ENCODE results near the gene CAMTA1. TPM values are rescaled to one million over a fixed set of nuclear protein-coding genes. Genes with fewer than 3 reads are reported as not detected.

The CAMTA1 gene
- total RNA-seq, 1 experiment from 2014 or later: 60.0 TPM

DNA sequence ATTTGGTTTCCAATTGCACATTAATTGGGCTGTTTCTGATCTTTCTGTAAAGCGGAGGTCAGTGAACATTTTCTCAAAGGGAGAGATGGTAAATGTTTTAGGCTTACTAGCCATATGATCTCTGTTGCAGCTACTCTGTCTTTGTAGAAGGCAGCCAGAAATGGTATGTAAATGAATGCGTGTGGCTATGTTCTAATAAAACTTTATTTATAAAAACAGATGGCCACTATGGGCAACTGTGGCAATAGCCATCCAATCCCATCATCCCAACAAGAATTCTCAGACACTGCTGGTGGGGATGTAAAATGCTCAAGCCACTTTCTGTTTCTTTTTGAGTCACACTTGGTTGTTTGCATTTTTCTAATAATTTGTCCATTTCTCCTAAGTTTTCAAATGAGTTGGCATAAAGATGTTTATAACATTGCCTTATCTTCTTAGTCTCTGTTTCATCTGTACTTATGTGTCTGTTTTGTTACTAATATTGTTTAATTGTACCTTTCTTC, 537.1 kb downstream of the CAMTA1 start:
- CTCF ChIA-PET: no interaction called here
- no peak for DNase-seq
- POLR2A ChIA-PET: no interaction called here
- Mint-ChIP-seq H3K27me3 (ENCODE audit: insufficient read depth, unreplicated experiment) (peaks cover 23% of the 10 kb centered on the region), H3K27ac (ENCODE audit: unreplicated experiment) (no peak overlapping the region), H3K4me1 (ENCODE audit: low read depth, unreplicated experiment) (no peaks in the 10 kb centered on the region), H3K4me3 (ENCODE audit: unreplicated experiment) (no peak overlapping the region), H3K9me3 (ENCODE audit: unreplicated experiment) (no peaks in the 10 kb centered on the region), H3K36me3 (ENCODE audit: insufficient read depth, unreplicated experiment) (no peaks in the 10 kb centered on the region)
- Histone ChIP-seq H3K4me3 (ENCODE audit: low read depth, low read length) (no peak overlapping the region), H3K36me3 (ENCODE audit: control insufficient read depth, insufficient read depth, low read length) (no peaks in the 10 kb centered on the region), H3K4me1 (no peaks in the 10 kb centered on the region), H3K9me3 (no peaks in the 10 kb centered on the region), H3K27me3 (replicated peaks; ENCODE audit: control insufficient read depth, insufficient read depth, low read length) (no peaks in the 10 kb centered on the region)
- intact Hi-C loops (cut with micrococcal nuclease; ENCODE audit: unreplicated experiment): no loop called here
- TF ChIP-seq, protein P1, sequence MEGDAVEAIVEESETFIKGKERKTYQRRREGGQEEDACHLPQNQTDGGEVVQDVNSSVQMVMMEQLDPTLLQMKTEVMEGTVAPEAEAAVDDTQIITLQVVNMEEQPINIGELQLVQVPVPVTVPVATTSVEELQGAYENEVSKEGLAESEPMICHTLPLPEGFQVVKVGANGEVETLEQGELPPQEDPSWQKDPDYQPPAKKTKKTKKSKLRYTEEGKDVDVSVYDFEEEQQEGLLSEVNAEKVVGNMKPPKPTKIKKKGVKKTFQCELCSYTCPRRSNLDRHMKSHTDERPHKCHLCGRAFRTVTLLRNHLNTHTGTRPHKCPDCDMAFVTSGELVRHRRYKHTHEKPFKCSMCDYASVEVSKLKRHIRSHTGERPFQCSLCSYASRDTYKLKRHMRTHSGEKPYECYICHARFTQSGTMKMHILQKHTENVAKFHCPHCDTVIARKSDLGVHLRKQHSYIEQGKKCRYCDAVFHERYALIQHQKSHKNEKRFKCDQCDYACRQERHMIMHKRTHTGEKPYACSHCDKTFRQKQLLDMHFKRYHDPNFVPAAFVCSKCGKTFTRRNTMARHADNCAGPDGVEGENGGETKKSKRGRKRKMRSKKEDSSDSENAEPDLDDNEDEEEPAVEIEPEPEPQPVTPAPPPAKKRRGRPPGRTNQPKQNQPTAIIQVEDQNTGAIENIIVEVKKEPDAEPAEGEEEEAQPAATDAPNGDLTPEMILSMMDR (IDR thresholded peaks at IDR 0.05; ENCODE audit: insufficient read depth in 1 of 2, low read depth in 1 of 2, low read length in 1 of 2, severe bottlenecking in 1 of 2, unreplicated experiment in 1 of 2): no peak
- no TSS peak for BruUV-seq (replicated peaks)

DNA sequence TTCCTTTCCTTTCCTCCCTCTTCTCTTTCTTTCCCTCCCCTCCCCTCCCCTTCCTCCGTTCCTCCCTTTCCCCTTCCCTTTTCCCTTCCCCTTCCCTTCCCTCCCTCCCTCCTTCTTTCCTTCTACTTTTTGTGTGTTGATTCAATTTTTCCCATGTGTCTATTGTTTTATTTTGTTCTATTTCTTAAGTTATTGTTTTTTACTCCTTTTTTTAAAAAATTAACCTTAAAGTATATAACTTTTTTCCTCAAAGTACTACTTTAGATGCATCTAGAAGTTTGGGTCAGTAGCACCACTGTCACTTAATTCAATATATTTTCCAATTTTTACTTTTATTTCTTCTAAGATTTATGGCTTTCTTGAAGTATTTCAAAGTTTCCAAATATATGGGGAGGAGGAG, 537.7 kb downstream of the CAMTA1 start:
- no peak overlapping the region for H3K4me3 Mint-ChIP-seq (ENCODE audit: unreplicated experiment)
- H3K36me3 ChIP-seq (ENCODE audit: control insufficient read depth, insufficient read depth, low read length): no peaks in the 10 kb centered on the region
- H3K27me3 Mint-ChIP-seq (ENCODE audit: insufficient read depth, unreplicated experiment): peaks cover 23% of the 10 kb centered on the region
- TF ChIP-seq, protein P1 (IDR thresholded peaks at IDR 0.05; ENCODE audit: insufficient read depth in 1 of 2, low read depth in 1 of 2, low read length in 1 of 2, severe bottlenecking in 1 of 2, unreplicated experiment in 1 of 2): no peak
- H3K9me3 Mint-ChIP-seq (ENCODE audit: unreplicated experiment): no peaks in the 10 kb centered on the region
- H3K27ac Mint-ChIP-seq (ENCODE audit: unreplicated experiment): no peak overlapping the region
- DNase-seq: no peak
- no peaks in the 10 kb centered on the region for H3K4me1 Mint-ChIP-seq (ENCODE audit: low read depth, unreplicated experiment)
- no peaks in the 10 kb centered on the region for H3K36me3 Mint-ChIP-seq (ENCODE audit: insufficient read depth, unreplicated experiment)
- no peaks in the 10 kb centered on the region for H3K9me3 ChIP-seq
- no peaks in the 10 kb centered on the region for H3K4me1 ChIP-seq
- CTCF ChIA-PET: no interaction called here
- H3K27me3 ChIP-seq (replicated peaks; ENCODE audit: control insufficient read depth, insufficient read depth, low read length): no peaks in the 10 kb centered on the region
- H3K4me3 ChIP-seq (ENCODE audit: low read depth, low read length): no peak overlapping the region
- POLR2A ChIA-PET: no interaction called here
- no TSS peak for BruUV-seq (replicated peaks)
- intact Hi-C loops (cut with micrococcal nuclease; ENCODE audit: unreplicated experiment): no loop called here

DNA sequence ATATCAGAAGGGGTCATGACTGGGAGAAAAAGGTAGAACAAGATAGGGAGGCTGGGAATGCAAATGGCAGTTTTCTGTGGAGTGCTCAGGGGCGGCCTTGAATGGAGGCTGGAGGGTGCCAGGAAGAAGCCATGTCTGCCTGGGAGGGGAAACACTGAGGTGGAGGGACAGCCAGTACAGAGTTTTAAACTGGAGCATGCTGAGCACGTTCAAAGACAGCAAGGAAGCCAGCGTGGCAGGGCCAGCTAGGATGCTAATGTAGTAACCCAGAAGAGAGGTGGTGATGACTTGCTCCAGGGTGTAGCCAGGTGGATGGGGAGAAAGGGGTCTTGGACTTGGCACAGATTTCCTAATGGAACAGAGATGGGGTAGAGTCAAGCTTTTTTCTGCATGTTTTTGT, 540.0 kb downstream of the CAMTA1 start:
- TF ChIP-seq, protein P1 (IDR thresholded peaks at IDR 0.05; ENCODE audit: insufficient read depth in 1 of 2, low read depth in 1 of 2, low read length in 1 of 2, severe bottlenecking in 1 of 2, unreplicated experiment in 1 of 2): no peak
- POLR2A ChIA-PET: no interaction called here
- H3K36me3 ChIP-seq (ENCODE audit: control insufficient read depth, insufficient read depth, low read length): no peaks in the 10 kb centered on the region
- H3K27me3 ChIP-seq (replicated peaks; ENCODE audit: control insufficient read depth, insufficient read depth, low read length): no peaks in the 10 kb centered on the region
- intact Hi-C loops (cut with micrococcal nuclease; ENCODE audit: unreplicated experiment): no loop called here
- no peaks in the 10 kb centered on the region for H3K4me1 Mint-ChIP-seq (ENCODE audit: low read depth, unreplicated experiment)
- H3K4me3 ChIP-seq (ENCODE audit: low read depth, low read length): no peak overlapping the region
- H3K9me3 ChIP-seq: no peaks in the 10 kb centered on the region
- H3K4me3 Mint-ChIP-seq (ENCODE audit: unreplicated experiment): no peak overlapping the region
- H3K4me1 ChIP-seq: no peaks in the 10 kb centered on the region
- DNase-seq: no peak
- H3K27ac Mint-ChIP-seq (ENCODE audit: unreplicated experiment): no peak overlapping the region
- CTCF ChIA-PET: no interaction called here
- no peaks in the 10 kb centered on the region for H3K9me3 Mint-ChIP-seq (ENCODE audit: unreplicated experiment)
- BruUV-seq (replicated peaks): no TSS peak
- no peaks in the 10 kb centered on the region for H3K36me3 Mint-ChIP-seq (ENCODE audit: insufficient read depth, unreplicated experiment)
- peaks cover 30% of the 10 kb centered on the region for H3K27me3 Mint-ChIP-seq (ENCODE audit: insufficient read depth, unreplicated experiment)
